Naive thymus-derived CD4-positive, alpha-beta T cell (primary cell): ENCODE data around the gene OSBPL6. TPM values are rescaled to one million over a fixed set of nuclear protein-coding genes. Genes with fewer than 3 reads are reported as not detected.
A peak's percentile ranks its signal among the peaks of the same experiment; 100 is the strongest.

Experiments used
- ATAC-seq: fragments of 150-1000 bp; cut with Tn5 transposase; 2 replicates; pipeline ENCODE4 v1.10.0; 2021; ENCODE audit warnings: mild to moderate bottlenecking, moderate library complexity
- CTCF ChIA-PET: fragments of 350-600 bp; sonication (Branson Sonifier 250); formaldehyde crosslinking; loops from one replicate; lab custom pipeline; 2021; ENCODE audit warnings: antibody characterized with exemption; lab: Charles Lee
- POLR2A ChIA-PET: fragments of 350-600 bp; sonication (Branson Sonifier 250); formaldehyde crosslinking; loops from one replicate; lab custom pipeline; 2021; ENCODE audit warnings: antibody characterized with exemption, inconsistent platforms; lab: Charles Lee
- DNase-seq, 9 donors: peaks; one replicate each; pipeline versions ENCODE4 v3.0.0 to v3.0.0-alpha.2; 2020 to 2022; ENCODE audit warnings: mixed read lengths in 1 of 9
- H3K27ac ChIP-seq: one replicate; pipeline ENCODE4 v1.7.0; 2013; ENCODE audit warnings: mild to moderate bottlenecking, low read depth, low read length, moderate library complexity
- H3K27me3 ChIP-seq, 2 donors: one replicate each; pipeline ENCODE4 v1.7.0; 2013; ENCODE audit warnings: low read length in 2 of 2, mild to moderate bottlenecking in 2 of 2, moderate library complexity in 2 of 2; ENCODE audit not compliant: control insufficient read depth in 2 of 2, insufficient read depth in 2 of 2
- H3K36me3 ChIP-seq, 3 experiments: 1 replicate in 2 of 3; 2 replicates in 1 of 3; pipeline ENCODE4 v1.7.0; 2013; ENCODE audit warnings: low read length in 3 of 3, mild to moderate bottlenecking in 3 of 3, moderate library complexity in 1 of 3; ENCODE audit not compliant: insufficient read depth in 3 of 3, control insufficient read depth in 2 of 3
- H3K4me1 ChIP-seq, 2 donors: one replicate each; pipeline ENCODE4 v1.7.0; 2013; ENCODE audit warnings: low read length in 2 of 2, mild to moderate bottlenecking in 2 of 2, moderate library complexity in 1 of 2; ENCODE audit not compliant: control insufficient read depth in 2 of 2, insufficient read depth in 2 of 2
- H3K4me3 ChIP-seq: 2 replicates; pipeline ENCODE4 v1.7.0; 2013; ENCODE audit warnings: mild to moderate bottlenecking, low read length
- H3K9me3 ChIP-seq, 3 experiments: 1 replicate in 2 of 3; 2 replicates in 1 of 3; pipeline ENCODE4 v1.7.0; 2013; ENCODE audit warnings: low read length in 3 of 3; ENCODE audit not compliant: control insufficient read depth in 2 of 3
- H3K27ac Mint-ChIP-seq, 9 donors: one replicate each; pipeline ENCODE4 v1.8.0; 2020 to 2022; ENCODE audit warnings: mixed read lengths in 9 of 9, mild to moderate bottlenecking in 8 of 9, moderate library complexity in 5 of 9, inconsistent platforms in 2 of 9
- H3K27me3 Mint-ChIP-seq, 5 donors: one replicate each; pipeline ENCODE4 v1.8.0; 2021 to 2022; ENCODE audit warnings: mixed read lengths in 5 of 5, mild to moderate bottlenecking in 1 of 5
- H3K36me3 Mint-ChIP-seq, 5 donors: one replicate each; pipeline ENCODE4 v1.8.0; 2020 to 2022; ENCODE audit warnings: mixed read lengths in 5 of 5, mild to moderate bottlenecking in 3 of 5, inconsistent platforms in 1 of 5
- H3K4me1 Mint-ChIP-seq, 7 donors: one replicate each; pipeline ENCODE4 v1.8.0; 2020 to 2022; ENCODE audit warnings: mixed read lengths in 7 of 7, mild to moderate bottlenecking in 3 of 7, inconsistent platforms in 1 of 7
- H3K4me3 Mint-ChIP-seq, 10 donors: one replicate each; pipeline ENCODE4 v1.8.0; 2020 to 2022; ENCODE audit warnings: mild to moderate bottlenecking in 10 of 10, mixed read lengths in 10 of 10, moderate library complexity in 6 of 10, inconsistent platforms in 2 of 10
- H3K9me3 Mint-ChIP-seq, 11 donors: one replicate each; pipeline ENCODE4 v1.8.0; 2020 to 2022; ENCODE audit warnings: mixed read lengths in 11 of 11, mild to moderate bottlenecking in 4 of 11, inconsistent platforms in 1 of 11, moderate library complexity in 1 of 11
- intact Hi-C, 2 donors: fragments of 100-400 bp; cut with micrococcal nuclease; formaldehyde crosslinking; loops; one replicate each; pipeline ENCODE4 v1.15.1; 2023
- polyA plus RNA-seq, 2 donors: library from polyadenylated mRNA; unstranded; fragments of 300-500 nt; fragmentation: Illumina TruSeq; gene quantifications; one replicate each; pipeline ENCODE4 v1.2.3, GENCODE V29; 2021
- total RNA-seq, 6 experiments: library from RNA in 5 of 6; stranded (reverse) in 5 of 6; gene quantifications; 1 replicate in 5 of 6; 2 replicates in 1 of 6; pipeline ENCODE4 v1.2.3 and lab custom pipeline; 2021 to 2026

The OSBPL6 gene
- total and polyA plus RNA-seq, 7 experiments from 2014 or later = 0.05 to 1.1 (median 0.48) TPM; not detected in 2

GRCh38 chr2:178277741-178278197, 83.5 kb downstream of the OSBPL6 start:
- DNase-seq (no peak), ATAC-seq (no peak)
- Mint-ChIP-seq H3K27me3 (peaks cover 10 to 23% (median 19%) of the 10 kb centered on the region in 5 donors), H3K4me3 (no peak overlapping the region), H3K36me3 (no peaks in the 10 kb centered on the region), H3K4me1 (no peaks in the 10 kb centered on the region), H3K27ac (no peak overlapping the region), H3K9me3 (no peaks in the 10 kb centered on the region)
- Histone ChIP-seq H3K9me3 (no peaks in the 10 kb centered on the region), H3K4me1 (no peaks in the 10 kb centered on the region), H3K36me3 (no peaks in the 10 kb centered on the region), H3K27ac (no peak overlapping the region), H3K27me3 (no peaks in the 10 kb centered on the region), H3K4me3 (no peak overlapping the region)
- ChIA-PET POLR2A (no interaction called here), CTCF (no interaction called here)
- intact Hi-C loops = no loop called here

GRCh38 chr2:178279142-178279541, 84.8 kb downstream of the OSBPL6 start:
- intact Hi-C loops = no loop called here
- ChIA-PET POLR2A (no interaction called here), CTCF (no interaction called here)
- no peak for ATAC-seq
- no peaks in the 10 kb centered on the region for H3K36me3 ChIP-seq
- no peaks in the 10 kb centered on the region for H3K27me3 ChIP-seq
- H3K36me3 Mint-ChIP-seq = no peaks in the 10 kb centered on the region
- H3K27ac ChIP-seq = no peak overlapping the region
- H3K4me1 ChIP-seq = no peaks in the 10 kb centered on the region
- H3K4me3 ChIP-seq = no peak overlapping the region
- no peaks in the 10 kb centered on the region for H3K9me3 Mint-ChIP-seq
- H3K27ac Mint-ChIP-seq = no peak overlapping the region
- no peak overlapping the region for H3K4me3 Mint-ChIP-seq
- no peaks in the 10 kb centered on the region for H3K4me1 Mint-ChIP-seq
- peaks cover 19 to 25% (median 19%) of the 10 kb centered on the region in 5 donors for H3K27me3 Mint-ChIP-seq
- no peak for DNase-seq
- H3K9me3 ChIP-seq = no peaks in the 10 kb centered on the region

GRCh38 chr2:178279636-178280035, 85.3 kb downstream of the OSBPL6 start:
- H3K27me3 Mint-ChIP-seq = peaks cover 19 to 25% (median 19%) of the 10 kb centered on the region in 5 donors
- POLR2A ChIA-PET = no interaction called here
- DNase-seq (no peak), ATAC-seq (no peak)
- no peak overlapping the region for H3K27ac Mint-ChIP-seq
- Histone ChIP-seq H3K4me3 (no peak overlapping the region), H3K9me3 (no peaks in the 10 kb centered on the region), H3K27me3 (no peaks in the 10 kb centered on the region), H3K36me3 (no peaks in the 10 kb centered on the region), H3K4me1 (no peaks in the 10 kb centered on the region), H3K27ac (no peak overlapping the region)
- H3K9me3 Mint-ChIP-seq = no peaks in the 10 kb centered on the region
- H3K4me1 Mint-ChIP-seq = no peaks in the 10 kb centered on the region
- CTCF ChIA-PET = no interaction called here
- H3K36me3 Mint-ChIP-seq = no peaks in the 10 kb centered on the region
- H3K4me3 Mint-ChIP-seq = no peak overlapping the region
- intact Hi-C loops = loop anchor here (1.0 to 5.0 kb wide), 2 partner anchors 87 to 167 kb away; partner anchors contain the start of genes RBM45 (in 2 of the 2) and OSBPL6 (in 1 of the 2)

- H3K4me1 Mint-ChIP-seq = no peaks in the 10 kb centered on the region
- intact Hi-C loops = loop anchor here (1.0 to 5.0 kb wide), 2 partner anchors 88 to 168 kb away; partner anchors contain the start of genes RBM45 (in 2 of the 2) and OSBPL6 (in 1 of the 2)
- ChIA-PET POLR2A (no interaction called here), CTCF (no interaction called here)
- Histone ChIP-seq H3K4me3 (no peak overlapping the region), H3K27me3 (no peaks in the 10 kb centered on the region), H3K27ac (no peak overlapping the region), H3K9me3 (no peaks in the 10 kb centered on the region), H3K4me1 (no peaks in the 10 kb centered on the region), H3K36me3 (no peaks in the 10 kb centered on the region)
- no peaks in the 10 kb centered on the region for H3K9me3 Mint-ChIP-seq
- H3K27ac Mint-ChIP-seq = no peak overlapping the region
- H3K27me3 Mint-ChIP-seq = peaks cover 13 to 24% (median 19%) of the 10 kb centered on the region in 5 donors
- no peak overlapping the region for H3K4me3 Mint-ChIP-seq
- ATAC-seq (peak; percentile 85), DNase-seq (peak in 7 of 9 donors; percentile 3 to 45 (median 33))
- H3K36me3 Mint-ChIP-seq = no peaks in the 10 kb centered on the region
Measured at GRCh38 chr2:178280244-178280852, 86.0 kb downstream of the OSBPL6 start.

- no peak overlapping the region for H3K27ac ChIP-seq
- ATAC-seq (peak; percentile 14), DNase-seq (no peak)
- CTCF ChIA-PET = no interaction called here
- intact Hi-C loops = loop anchor here in 1 of 2 donors (5.0 kb wide), 1 partner anchor 90 kb away; the partner anchor contains the start of gene OSBPL6
- H3K36me3 Mint-ChIP-seq = no peaks in the 10 kb centered on the region
- no peaks in the 10 kb centered on the region for H3K9me3 ChIP-seq
- POLR2A ChIA-PET = no interaction called here
- H3K27ac Mint-ChIP-seq = no peak overlapping the region
- H3K9me3 Mint-ChIP-seq = no peaks in the 10 kb centered on the region
- H3K27me3 ChIP-seq = no peaks in the 10 kb centered on the region
- no peak overlapping the region for H3K4me3 Mint-ChIP-seq
- no peak overlapping the region for H3K4me3 ChIP-seq
- H3K4me1 Mint-ChIP-seq = no peaks in the 10 kb centered on the region
- no peaks in the 10 kb centered on the region for H3K36me3 ChIP-seq
- peaks cover 12 to 18% (median 15%) of the 10 kb centered on the region in 5 donors for H3K27me3 Mint-ChIP-seq
- H3K4me1 ChIP-seq = no peaks in the 10 kb centered on the region
Measured at GRCh38 chr2:178282075-178282815, 87.9 kb downstream of the OSBPL6 start.

DNA sequence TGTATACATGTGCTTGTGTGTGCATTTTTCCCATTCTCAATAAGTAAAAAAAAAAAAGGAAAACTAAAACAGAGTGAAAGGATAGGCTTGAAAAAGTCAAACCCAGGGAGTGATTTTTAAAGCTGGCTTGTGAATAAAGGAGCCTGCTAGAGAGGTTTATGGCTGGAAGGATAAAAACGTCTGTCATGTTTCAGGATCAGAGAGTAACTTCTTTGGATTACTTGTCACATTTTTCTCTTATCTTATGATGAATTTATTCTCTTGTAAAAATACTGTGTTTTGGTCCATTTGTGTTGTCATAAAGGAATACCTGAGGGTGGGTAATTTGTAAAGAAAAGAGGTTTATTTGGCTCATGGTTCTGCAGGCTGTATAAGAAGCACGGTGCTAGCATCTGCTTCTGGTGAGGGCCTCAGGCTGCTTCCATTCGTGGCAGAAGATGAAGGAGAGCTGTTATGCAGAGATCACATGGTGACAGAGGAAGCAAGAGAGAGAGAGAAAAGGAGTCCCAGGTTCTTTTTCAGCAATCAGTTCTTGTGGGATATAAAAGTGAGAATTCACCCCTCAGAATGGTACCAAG, 89.1 kb downstream of the OSBPL6 start:
- Histone ChIP-seq H3K4me1 (no peaks in the 10 kb centered on the region), H3K27ac (no peak overlapping the region), H3K4me3 (no peak overlapping the region), H3K36me3 (no peaks in the 10 kb centered on the region), H3K27me3 (no peaks in the 10 kb centered on the region), H3K9me3 (no peaks in the 10 kb centered on the region)
- Mint-ChIP-seq H3K4me3 (no peak overlapping the region), H3K27ac (no peak overlapping the region), H3K9me3 (no peaks in the 10 kb centered on the region), H3K4me1 (no peaks in the 10 kb centered on the region), H3K36me3 (no peaks in the 10 kb centered on the region), H3K27me3 (peaks cover 8 to 17% (median 12%) of the 10 kb centered on the region in 5 donors)
- DNase-seq (no peak), ATAC-seq (no peak)
- intact Hi-C loops = loop anchor here in 1 of 2 donors (5.0 kb wide), 1 partner anchor 91 kb away; the partner anchor contains the start of gene OSBPL6
- ChIA-PET CTCF (interaction anchor here (0.6 kb wide), 1 partner anchor 11 kb away, joined by 3 read pairs; no protein-coding TSS in a partner anchor), POLR2A (no interaction called here)
